ENCODE measurements around the gene TBC1D5. TPM values are rescaled to one million over a fixed set of nuclear protein-coding genes. Genes with fewer than 3 reads are reported as not detected.

Gene TBC1D5
- total RNA-seq, 2 donors from 2014 or later, result 68.8 to 77.7 TPM

DNA sequence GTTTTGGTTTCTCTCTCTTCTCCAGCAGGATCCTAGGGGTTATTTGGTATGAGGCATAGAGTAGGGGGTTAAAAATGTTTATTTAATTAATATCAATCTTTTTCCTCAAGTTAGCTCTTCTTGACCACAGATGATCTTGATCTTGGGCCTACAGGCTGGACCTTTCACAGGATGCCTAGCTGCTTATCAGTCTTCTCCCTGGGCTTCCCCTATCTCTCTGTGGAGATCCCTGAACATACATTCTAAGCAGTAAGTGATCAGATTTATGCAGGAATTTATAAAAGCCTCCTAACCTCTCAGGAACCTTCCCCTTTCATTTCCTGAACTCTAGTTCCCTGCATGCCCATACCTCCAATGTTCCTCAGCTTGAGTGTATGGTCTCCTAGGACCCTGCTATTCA, 428.3 kb downstream of the TBC1D5 start:
- Mint-ChIP-seq H3K36me3 (ENCODE audit: low read depth) (peaks cover 2% of the 10 kb centered on the region), H3K4me3 (no peak overlapping the region), H3K27me3 (ENCODE audit: insufficient read depth) (no peaks in the 10 kb centered on the region), H3K4me1 (peaks cover 19% of the 10 kb centered on the region), H3K27ac (no peak overlapping the region), H3K9me3 (no peaks in the 10 kb centered on the region)
- H3K27ac ChIP-seq (ENCODE audit: low read depth, low read length), result no peak overlapping the region
- H3K4me1 ChIP-seq (ENCODE audit: control insufficient read depth, insufficient read depth, low read length), result peaks cover 5% of the 10 kb centered on the region
- no peaks in the 10 kb centered on the region for H3K9me3 ChIP-seq (ENCODE audit: control insufficient read depth, low read length)
- DNase-seq, result no peak
- H3K27me3 ChIP-seq (ENCODE audit: control insufficient read depth, insufficient read depth, low read length, poor library complexity, severe bottlenecking), result no peaks in the 10 kb centered on the region
- no peak overlapping the region for H3K4me3 ChIP-seq (ENCODE audit: low read length)
- H3K9ac ChIP-seq (ENCODE audit: extremely low read depth, low read length, poor library complexity, severe bottlenecking), result no peak overlapping the region
- TF ChIP-seq, protein P1, sequence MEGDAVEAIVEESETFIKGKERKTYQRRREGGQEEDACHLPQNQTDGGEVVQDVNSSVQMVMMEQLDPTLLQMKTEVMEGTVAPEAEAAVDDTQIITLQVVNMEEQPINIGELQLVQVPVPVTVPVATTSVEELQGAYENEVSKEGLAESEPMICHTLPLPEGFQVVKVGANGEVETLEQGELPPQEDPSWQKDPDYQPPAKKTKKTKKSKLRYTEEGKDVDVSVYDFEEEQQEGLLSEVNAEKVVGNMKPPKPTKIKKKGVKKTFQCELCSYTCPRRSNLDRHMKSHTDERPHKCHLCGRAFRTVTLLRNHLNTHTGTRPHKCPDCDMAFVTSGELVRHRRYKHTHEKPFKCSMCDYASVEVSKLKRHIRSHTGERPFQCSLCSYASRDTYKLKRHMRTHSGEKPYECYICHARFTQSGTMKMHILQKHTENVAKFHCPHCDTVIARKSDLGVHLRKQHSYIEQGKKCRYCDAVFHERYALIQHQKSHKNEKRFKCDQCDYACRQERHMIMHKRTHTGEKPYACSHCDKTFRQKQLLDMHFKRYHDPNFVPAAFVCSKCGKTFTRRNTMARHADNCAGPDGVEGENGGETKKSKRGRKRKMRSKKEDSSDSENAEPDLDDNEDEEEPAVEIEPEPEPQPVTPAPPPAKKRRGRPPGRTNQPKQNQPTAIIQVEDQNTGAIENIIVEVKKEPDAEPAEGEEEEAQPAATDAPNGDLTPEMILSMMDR (conservative IDR thresholded peaks at IDR 0.05), result no peak
- H3K36me3 ChIP-seq (ENCODE audit: control insufficient read depth, insufficient read depth, low read length), result no peaks in the 10 kb centered on the region

DNA sequence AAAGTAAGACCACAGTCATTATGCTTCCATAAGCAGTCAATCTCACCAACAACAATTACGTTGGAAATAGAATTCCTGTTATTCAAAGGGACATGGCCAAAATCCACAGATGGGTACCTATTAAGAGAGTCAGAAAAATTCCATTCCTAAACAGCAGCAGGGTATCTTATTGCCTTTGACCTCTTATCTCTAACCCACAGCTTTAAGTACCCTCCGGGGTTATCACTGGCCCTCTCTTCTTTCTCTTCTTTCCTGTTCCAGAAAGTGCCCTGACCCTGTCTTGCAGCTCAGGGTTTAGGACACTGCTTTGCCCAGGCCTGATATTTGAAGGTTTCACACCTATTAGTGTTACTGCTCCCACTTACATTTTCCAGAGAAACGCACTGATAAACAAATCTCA, 428.7 kb downstream of the TBC1D5 start:
- H3K9ac ChIP-seq (ENCODE audit: extremely low read depth, low read length, poor library complexity, severe bottlenecking), result no peak overlapping the region
- TF ChIP-seq, protein P1 (conservative IDR thresholded peaks at IDR 0.05), result no peak

DNA sequence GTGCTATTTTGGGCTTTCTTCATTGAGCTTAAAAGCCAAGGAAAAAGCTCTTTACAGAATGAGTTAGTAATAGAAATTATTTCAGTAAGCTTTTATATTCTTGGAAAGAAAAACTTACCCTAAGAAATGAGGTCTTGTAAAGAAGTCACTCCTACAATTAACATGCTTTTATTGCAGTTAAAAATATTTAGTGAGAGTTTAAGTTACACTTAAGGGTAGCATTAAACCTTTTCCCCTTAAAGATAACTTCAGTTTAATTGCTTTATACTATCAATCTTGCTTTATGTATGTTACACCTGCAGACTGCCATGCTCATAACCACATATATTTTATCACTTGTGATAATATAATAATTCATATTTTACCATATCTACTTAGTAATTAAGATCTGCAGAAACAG, 431.4 kb downstream of the TBC1D5 start:
- Mint-ChIP-seq H3K4me3 (no peak overlapping the region), H3K27me3 (ENCODE audit: insufficient read depth) (no peaks in the 10 kb centered on the region), H3K36me3 (ENCODE audit: low read depth) (no peaks in the 10 kb centered on the region), H3K9me3 (no peaks in the 10 kb centered on the region), H3K4me1 (peaks cover 19% of the 10 kb centered on the region), H3K27ac (no peak overlapping the region)
- TF ChIP-seq, protein P1 (conservative IDR thresholded peaks at IDR 0.05), result no peak
- Histone ChIP-seq H3K27ac (ENCODE audit: low read depth, low read length) (no peak overlapping the region), H3K4me3 (ENCODE audit: low read length) (no peak overlapping the region), H3K36me3 (ENCODE audit: control insufficient read depth, insufficient read depth, low read length) (peaks cover 6% of the 10 kb centered on the region), H3K9ac (ENCODE audit: extremely low read depth, low read length, poor library complexity, severe bottlenecking) (no peak overlapping the region), H3K27me3 (ENCODE audit: control insufficient read depth, insufficient read depth, low read length, poor library complexity, severe bottlenecking) (no peaks in the 10 kb centered on the region), H3K4me1 (ENCODE audit: control insufficient read depth, insufficient read depth, low read length) (peaks cover 5% of the 10 kb centered on the region), H3K9me3 (ENCODE audit: control insufficient read depth, low read length) (no peaks in the 10 kb centered on the region)
- DNase-seq, result no peak

More for the DNA sequence above, 428.7 kb downstream of the TBC1D5 start:
- H3K4me1 ChIP-seq (ENCODE audit: control insufficient read depth, insufficient read depth, low read length), result peaks cover 5% of the 10 kb centered on the region
- Mint-ChIP-seq H3K27me3 (ENCODE audit: insufficient read depth) (no peaks in the 10 kb centered on the region), H3K36me3 (ENCODE audit: low read depth) (no peaks in the 10 kb centered on the region), H3K4me1 (peaks cover 19% of the 10 kb centered on the region), H3K9me3 (no peaks in the 10 kb centered on the region), H3K27ac (no peak overlapping the region), H3K4me3 (no peak overlapping the region)
- no peaks in the 10 kb centered on the region for H3K27me3 ChIP-seq (ENCODE audit: control insufficient read depth, insufficient read depth, low read length, poor library complexity, severe bottlenecking)
- 66 to 75% methylated on average over 2 to 3 of the region's 3 CpGs for WGBS, 2 experiments (ENCODE audit: insufficient coverage in 1 of 2, insufficient read length in 1 of 2)
- DNase-seq, result no peak
- H3K36me3 ChIP-seq (ENCODE audit: control insufficient read depth, insufficient read depth, low read length), result no peaks in the 10 kb centered on the region
- no peak overlapping the region for H3K4me3 ChIP-seq (ENCODE audit: low read length)
- no peak overlapping the region for H3K27ac ChIP-seq (ENCODE audit: low read depth, low read length)
- H3K9me3 ChIP-seq (ENCODE audit: control insufficient read depth, low read length), result no peaks in the 10 kb centered on the region
